NCI-H146 (cell line): Measurements from ENCODE around the gene MTMR10.

ENCODE experiments used
- DNase-seq: peaks from one replicate; lab custom pipeline; 2025; lab: John Stamatoyannopoulos, UW

MTMR10 gene

GRCh38 chr15:30954674-30955073, 36.8 kb downstream of the MTMR10 start:
- DNase-seq = no peak

- DNase-seq = no peak
Observed at GRCh38 chr15:30953731-30954378, 37.6 kb downstream of the MTMR10 start.

GRCh38 chr15:30953183-30953582, 38.2 kb downstream of the MTMR10 start:
- no peak for DNase-seq

- no peak for DNase-seq
Observed at GRCh38 chr15:30943654-30944335, 47.6 kb downstream of the MTMR10 start.

- DNase-seq = no peak
Observed at GRCh38 chr15:30941520-30941919, 49.9 kb downstream of the MTMR10 start.

GRCh38 chr15:30940359-30940758, 51.1 kb downstream of the MTMR10 start:
- no peak for DNase-seq

- DNase-seq = no peak
Observed at GRCh38 chr15:30939161-30939560, 52.3 kb downstream of the MTMR10 start.

- no peak for DNase-seq
Observed at GRCh38 chr15:30933293-30933692, 58.1 kb downstream of the MTMR10 start.

- DNase-seq = no peak
Observed at GRCh38 chr15:30930422-30930821, 61.0 kb downstream of the MTMR10 start.

- DNase-seq = no peak
Observed at GRCh38 chr15:30929982-30930381, 61.4 kb downstream of the MTMR10 start.

GRCh38 chr15:30929064-30929669, 62.3 kb downstream of the MTMR10 start:
- DNase-seq = no peak

GRCh38 chr15:30928076-30928475, 63.4 kb downstream of the MTMR10 start:
- no peak for DNase-seq

GRCh38 chr15:30927148-30927761, 64.2 kb downstream of the MTMR10 start:
- no peak for DNase-seq

- DNase-seq = no peak
Observed at GRCh38 chr15:30926161-30926560, 65.3 kb downstream of the MTMR10 start.

GRCh38 chr15:30925686-30926085, 65.7 kb downstream of the MTMR10 start:
- no peak for DNase-seq

- DNase-seq = no peak
Observed at GRCh38 chr15:30924353-30924752, 67.1 kb downstream of the MTMR10 start.

- DNase-seq = no peak
Observed at GRCh38 chr15:30923429-30923828, 68.0 kb downstream of the MTMR10 start.

GRCh38 chr15:30922480-30923311, 68.7 kb downstream of the MTMR10 start:
- no peak for DNase-seq

- no peak for DNase-seq
Observed at GRCh38 chr15:30921781-30922479, 69.5 kb downstream of the MTMR10 start.

GRCh38 chr15:30921106-30921505, 70.3 kb downstream of the MTMR10 start:
- no peak for DNase-seq

GRCh38 chr15:30919877-30920550, 71.4 kb downstream of the MTMR10 start:
- no peak for DNase-seq
